ENCODE measurements around the gene HIVEP3.
A peak's percentile ranks its signal among the peaks of the same experiment; 100 is the strongest.

The HIVEP3 gene

DNA sequence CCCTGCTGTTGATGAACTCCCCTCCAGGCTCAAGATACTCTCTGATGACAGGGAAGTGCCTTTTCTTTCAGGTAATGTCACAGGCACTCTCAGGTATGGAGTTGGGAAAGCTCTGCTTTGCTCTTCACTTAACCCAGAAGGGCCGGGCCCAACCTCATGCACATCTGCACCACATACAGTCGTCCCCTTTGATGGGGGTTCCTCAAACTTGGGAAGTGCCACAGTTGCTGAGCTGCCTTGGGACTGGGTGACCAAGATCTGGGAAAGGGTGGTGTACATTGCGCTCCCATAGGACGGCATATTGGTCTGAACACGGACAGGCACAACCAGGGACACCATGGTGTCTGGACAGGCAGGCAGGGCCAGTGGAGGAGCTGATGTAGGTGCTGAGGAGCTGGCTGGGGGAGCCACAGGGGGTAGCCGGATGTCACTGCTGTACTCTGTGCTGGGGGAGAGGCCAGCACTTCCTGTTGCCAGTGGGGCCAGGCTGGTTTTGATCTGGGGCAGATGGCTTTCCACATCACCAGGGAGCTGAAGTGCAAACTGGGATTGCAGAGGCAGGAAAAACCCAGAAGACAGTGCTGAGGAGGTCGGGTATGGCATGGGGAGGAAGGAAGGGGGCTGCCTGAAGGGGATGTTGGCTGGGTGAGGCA lies 338.1 kb downstream of the HIVEP3 start:
- TF ChIP-seq GATA1 (IDR thresholded peaks at IDR 0.05; ENCODE audit: low read depth, low read length) (no peak), POLR2A (IDR thresholded peaks at IDR 0.05; ENCODE audit: low read length) (no peak)
- no peak for DNase-seq

DNA sequence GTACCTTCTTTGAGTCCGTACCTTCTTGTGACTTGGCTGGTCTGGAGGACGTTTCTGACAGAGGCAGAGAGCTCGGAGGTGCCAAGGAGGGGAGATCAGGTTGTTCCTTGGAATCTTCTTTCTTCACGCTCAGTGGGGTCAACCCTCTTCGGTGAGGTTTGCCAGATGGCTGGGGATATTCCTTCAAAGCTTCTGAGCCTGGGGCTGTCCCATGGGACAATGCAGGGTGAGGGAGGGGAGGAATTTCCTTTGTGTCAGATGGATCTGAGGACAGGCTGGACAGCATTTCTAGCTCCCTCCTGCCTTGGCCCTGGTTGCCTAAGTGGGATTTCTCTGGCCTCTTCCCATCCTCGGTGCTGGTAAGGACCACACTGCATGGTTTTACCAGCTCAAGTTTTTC lies 338.7 kb downstream of the HIVEP3 start:
- DNase-seq: no peak
- no peak for TF ChIP-seq GATA1 (IDR thresholded peaks at IDR 0.05; ENCODE audit: low read depth, low read length)
- TF ChIP-seq POLR2A (IDR thresholded peaks at IDR 0.05; ENCODE audit: low read length): no peak

DNA sequence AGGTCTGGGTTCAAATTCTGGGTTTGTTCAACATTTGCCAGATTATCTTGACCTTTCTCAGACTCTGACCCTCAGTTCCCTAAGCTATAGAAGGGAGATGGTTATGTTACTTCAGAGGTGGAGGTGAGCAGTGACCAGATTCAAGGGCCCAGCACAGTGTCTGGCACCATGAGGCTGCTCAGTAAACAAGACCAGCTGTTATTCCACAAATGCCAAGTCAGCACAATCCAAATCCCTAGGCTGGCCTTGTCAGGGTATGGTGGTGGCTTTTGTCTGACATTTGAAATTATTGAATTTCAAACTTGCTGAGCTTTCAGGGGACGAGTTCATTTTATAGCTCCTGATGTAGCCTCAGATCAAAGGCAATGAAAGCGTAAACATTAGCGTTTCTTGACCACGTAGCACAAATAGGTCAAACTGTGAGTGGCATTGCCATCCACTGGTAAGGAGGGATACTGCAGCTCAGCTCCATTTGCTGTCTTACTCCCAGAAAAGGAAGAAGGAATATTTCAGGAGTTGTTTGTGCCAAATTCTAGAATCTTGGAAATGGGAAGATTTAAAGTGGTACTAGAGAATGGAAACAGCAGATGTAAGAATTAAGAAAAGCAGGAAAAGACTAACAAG lies 339.9 kb downstream of the HIVEP3 start:
- DNase-seq: peak in 1 of 2 experiments; percentile 4
- TF ChIP-seq GATA1 (IDR thresholded peaks at IDR 0.05; ENCODE audit: low read depth, low read length) (no peak), POLR2A (IDR thresholded peaks at IDR 0.05; ENCODE audit: low read length) (no peak)

DNA sequence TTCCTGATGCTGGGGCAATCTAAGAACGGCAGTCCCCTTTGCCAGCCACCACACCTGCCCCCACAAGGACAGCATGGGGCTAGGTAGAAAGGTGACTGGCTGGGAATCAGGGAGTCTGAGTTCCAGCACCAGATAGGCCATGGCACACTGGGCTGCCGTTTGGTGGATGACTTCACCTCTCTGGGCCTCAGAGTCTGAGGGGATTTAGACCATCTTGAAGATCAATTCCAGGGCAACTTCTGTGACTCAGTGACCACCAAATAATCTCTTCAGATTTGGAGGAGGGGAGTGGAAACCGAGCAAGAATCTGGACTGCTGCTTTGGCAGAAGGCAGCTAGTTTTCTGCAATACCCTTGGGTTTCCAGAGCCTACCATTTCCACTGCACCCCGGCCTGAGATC lies 342.1 kb downstream of the HIVEP3 start:
- TF ChIP-seq POLR2A (IDR thresholded peaks at IDR 0.05; ENCODE audit: low read length) (no peak), GATA1 (IDR thresholded peaks at IDR 0.05; ENCODE audit: low read depth, low read length) (no peak)
- DNase-seq: no peak

DNA sequence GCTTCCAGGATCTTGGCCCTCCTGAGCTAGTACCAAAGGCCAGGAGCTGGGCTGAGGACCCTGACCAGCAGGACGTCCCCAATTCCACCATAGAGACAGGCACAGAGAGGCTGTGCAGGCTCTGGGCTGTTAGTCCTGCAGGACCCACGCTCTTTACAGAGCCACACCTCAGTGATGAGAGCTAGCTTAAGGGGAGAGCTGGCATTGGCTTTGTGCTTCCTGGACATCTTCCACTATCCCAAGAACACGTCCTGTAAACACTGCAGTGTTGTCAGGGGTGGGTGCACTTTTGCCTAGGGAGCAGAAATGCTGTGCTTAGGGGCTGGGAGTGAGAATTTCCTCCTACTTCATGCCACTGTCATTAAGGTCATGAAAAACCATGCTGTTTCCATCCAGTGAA lies 342.5 kb downstream of the HIVEP3 start:
- DNase-seq: no peak
- no peak for TF ChIP-seq GATA1 (IDR thresholded peaks at IDR 0.05; ENCODE audit: low read depth, low read length)
- no peak for TF ChIP-seq POLR2A (IDR thresholded peaks at IDR 0.05; ENCODE audit: low read length)

DNA sequence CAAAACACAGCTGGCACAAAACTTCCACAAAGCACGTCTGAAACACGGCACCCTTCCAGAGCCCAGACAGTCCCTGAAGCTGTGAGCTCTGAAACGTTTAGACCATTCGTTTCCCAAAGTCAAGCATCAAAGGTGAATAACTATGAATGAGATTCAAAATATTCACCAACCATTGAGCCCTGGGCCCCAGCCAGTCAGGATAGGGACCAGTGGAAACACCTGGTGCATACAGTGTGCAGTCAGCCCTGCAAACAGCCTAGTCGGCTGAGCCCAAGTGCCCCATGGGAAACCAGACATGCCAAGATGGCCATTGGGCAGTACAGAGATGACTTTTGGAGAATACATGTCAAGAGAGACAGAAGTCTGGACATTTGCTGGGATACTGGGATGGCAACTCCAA lies 343.9 kb downstream of the HIVEP3 start:
- TF ChIP-seq POLR2A (IDR thresholded peaks at IDR 0.05; ENCODE audit: low read length): no peak
- TF ChIP-seq GATA1 (IDR thresholded peaks at IDR 0.05; ENCODE audit: low read depth, low read length): no peak
- DNase-seq: no peak

DNA sequence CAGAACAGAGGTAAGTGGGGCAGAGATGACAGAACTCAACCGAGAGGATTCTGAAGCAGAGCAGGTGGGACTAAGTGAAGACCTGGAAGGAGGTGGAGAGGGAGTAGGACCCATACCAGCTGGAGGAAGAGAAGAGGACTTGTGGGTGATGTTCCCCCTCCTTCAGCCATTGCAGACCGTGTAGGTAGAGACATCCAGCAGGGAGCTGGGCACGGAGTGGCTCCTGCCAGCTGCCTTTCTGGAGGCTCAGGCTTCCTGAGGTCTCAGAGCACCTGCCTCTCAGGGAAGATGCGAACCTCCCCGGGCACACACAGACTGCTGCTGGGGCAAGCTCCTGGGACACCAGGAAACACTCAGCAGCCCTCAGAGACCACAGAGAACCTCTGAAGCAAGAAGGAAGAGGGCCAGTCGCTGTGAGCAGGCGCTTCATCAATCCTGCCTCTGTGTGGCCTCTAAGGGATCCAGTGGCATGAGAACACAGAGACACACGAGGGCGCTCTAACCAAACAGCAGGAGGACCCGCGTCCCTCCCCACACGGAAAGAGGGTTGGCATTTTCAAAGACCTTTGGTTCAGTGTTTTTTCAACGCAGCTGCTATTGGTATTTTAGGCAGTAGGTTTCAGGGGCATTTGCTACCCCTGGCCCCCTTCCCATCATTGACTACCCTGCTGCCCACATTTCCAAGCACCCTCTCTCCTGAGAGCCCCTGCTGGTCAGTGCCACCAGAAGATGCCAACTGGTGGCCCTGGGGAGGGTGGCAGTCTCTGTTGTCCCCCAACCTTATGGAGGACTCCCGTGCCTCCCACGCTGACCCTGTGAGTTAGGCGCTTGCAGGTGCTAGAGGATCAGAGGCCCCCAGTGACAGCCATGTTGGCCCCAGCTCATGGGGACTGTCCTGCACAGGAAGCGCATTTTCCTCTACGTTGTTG lies 344.7 kb downstream of the HIVEP3 start:
- TF ChIP-seq POLR2A (IDR thresholded peaks at IDR 0.05; ENCODE audit: low read length): no peak
- TF ChIP-seq GATA1 (IDR thresholded peaks at IDR 0.05; ENCODE audit: low read depth, low read length): no peak
- peak; percentile 44 to 71 for DNase-seq

DNA sequence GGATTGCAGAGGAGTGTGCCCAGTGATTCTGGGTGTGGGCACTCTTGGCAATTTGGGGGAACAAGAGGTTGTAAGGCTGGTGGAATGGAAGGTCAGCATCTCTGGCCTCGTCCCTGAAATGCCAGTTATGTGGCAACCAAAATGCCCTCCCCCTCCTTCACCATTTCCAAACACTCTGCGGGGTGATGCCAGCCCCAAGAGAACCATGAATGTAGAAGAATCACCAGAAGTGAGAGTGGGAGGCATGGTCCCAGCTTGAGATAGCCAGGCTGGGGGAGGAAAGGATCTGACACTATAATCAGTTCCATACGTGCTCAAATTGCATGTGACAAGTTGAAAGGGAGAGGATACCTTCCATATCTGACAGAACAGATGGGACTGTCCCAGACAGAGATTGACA lies 345.5 kb downstream of the HIVEP3 start:
- no peak for DNase-seq
- TF ChIP-seq GATA1 (IDR thresholded peaks at IDR 0.05; ENCODE audit: low read depth, low read length) (no peak), POLR2A (IDR thresholded peaks at IDR 0.05; ENCODE audit: low read length) (no peak)

DNA sequence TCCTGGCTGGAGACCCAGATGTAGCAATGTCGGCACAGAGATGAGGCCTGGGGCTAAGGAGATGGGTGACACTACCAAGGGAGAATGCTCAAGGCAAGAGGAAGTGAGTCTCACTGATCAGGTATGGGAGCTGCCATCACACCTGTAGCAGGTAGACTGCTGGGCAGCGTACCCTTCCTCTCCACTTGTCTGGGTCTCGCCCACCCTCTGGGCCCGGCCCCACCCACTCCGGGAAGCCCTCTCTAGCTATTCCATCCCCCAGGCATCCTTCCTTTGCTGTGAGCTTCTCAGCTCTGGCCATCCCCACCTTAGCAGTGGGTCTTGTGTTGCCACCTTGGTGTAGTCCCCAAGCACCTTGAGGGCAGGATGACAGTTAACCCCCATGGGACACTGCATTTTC lies 346.5 kb downstream of the HIVEP3 start:
- DNase-seq: no peak
- no peak for TF ChIP-seq GATA1 (IDR thresholded peaks at IDR 0.05; ENCODE audit: low read depth, low read length)
- no peak for TF ChIP-seq POLR2A (IDR thresholded peaks at IDR 0.05; ENCODE audit: low read length)

DNA sequence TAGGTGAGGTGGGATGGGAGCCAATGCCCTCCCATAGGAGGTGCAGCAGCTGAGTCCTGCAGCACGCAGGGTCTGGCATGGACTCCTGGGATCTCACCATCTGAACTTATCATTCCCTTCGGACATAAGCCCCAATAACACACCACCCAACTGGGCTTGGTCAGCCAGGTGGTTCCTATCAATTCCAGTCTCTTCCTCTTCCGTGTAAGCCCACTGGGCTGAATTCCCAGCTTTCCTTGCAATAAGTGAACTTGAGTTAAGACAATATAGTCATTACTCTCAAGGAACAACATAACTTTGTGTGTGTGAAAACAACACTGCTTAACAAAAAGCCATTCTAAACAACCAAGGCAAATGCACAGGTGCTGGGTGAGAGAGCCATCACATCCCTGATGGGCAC lies 347.7 kb downstream of the HIVEP3 start:
- TF ChIP-seq POLR2A (IDR thresholded peaks at IDR 0.05; ENCODE audit: low read length) (no peak), GATA1 (IDR thresholded peaks at IDR 0.05; ENCODE audit: low read depth, low read length) (no peak)
- DNase-seq: no peak

DNA sequence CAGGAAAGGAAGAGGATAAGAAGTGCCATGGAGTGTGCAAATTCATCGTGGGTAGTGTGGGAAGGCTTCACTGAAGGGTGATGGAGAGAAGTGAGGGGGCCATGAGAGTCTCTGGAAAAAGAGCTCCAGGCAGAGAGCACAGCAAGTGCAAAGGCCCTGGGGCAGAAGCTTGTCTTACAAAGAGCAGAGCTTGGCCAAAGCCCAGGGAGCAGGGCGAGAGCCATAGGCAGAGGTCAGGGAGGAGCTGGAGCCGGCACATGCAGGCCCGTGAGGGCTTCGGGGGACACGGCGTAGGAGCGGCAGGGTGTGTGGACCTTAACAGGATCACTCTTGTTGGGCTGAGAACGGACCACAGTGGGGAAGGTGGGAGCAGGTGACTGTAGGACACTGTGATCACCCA lies 350.5 kb downstream of the HIVEP3 start:
- no peak for DNase-seq
- TF ChIP-seq POLR2A (IDR thresholded peaks at IDR 0.05; ENCODE audit: low read length): no peak
- no peak for TF ChIP-seq GATA1 (IDR thresholded peaks at IDR 0.05; ENCODE audit: low read depth, low read length)

DNA sequence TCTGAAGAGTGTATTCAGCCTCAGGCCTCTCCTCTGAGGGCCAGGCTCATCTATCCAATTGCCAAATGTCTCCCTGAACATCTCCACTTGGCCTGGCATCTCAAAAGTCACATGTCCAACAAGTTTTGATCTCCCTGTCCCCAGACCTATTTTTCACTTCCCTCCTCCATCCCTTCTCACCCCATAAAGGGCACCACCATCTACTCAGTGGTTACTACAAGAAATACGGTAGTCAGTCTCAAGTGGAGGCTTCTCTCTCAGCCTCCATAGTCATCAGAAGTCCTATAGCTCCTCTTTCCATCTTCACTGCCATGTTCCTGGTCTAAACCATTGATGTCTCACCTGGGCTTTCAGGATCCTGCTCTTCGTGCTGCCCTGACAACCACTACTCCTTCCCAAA lies 351.8 kb downstream of the HIVEP3 start:
- DNase-seq: no peak

DNA sequence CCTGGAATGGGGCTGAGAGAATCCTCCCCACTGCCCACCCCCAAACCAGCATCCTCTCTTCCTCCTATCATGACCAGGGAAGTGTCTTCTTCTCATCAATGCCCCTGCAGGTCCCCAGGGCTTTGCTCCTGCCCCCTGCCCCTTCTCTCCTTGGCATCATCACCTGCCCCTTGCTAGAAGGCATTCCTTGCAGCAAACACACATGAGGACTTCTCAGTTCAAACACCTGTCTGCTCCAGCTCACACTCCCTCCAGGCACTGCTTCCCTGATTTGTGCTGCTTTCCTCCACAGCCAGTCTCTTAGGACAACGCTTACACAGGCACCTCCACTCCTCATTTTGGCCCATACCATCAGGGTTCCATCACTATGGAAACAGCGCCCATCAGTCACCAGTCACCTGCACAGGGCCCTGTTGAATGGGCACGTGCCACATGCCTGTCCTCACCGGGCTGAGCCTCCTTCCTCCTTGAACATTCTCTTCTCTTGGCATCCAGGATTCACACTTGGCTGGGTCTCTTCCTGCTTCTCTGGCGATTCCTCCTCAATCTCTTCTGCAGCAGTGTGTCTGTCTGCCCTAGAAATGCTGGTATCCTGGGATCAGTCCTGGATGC lies 352.3 kb downstream of the HIVEP3 start:
- no peak for DNase-seq
- no peak for TF ChIP-seq POLR2A (IDR thresholded peaks at IDR 0.05; ENCODE audit: low read length)

More for the DNA sequence above, 351.8 kb downstream of the HIVEP3 start:
- TF ChIP-seq POLR2A (IDR thresholded peaks at IDR 0.05; ENCODE audit: low read length) (no peak), GATA1 (IDR thresholded peaks at IDR 0.05; ENCODE audit: low read depth, low read length) (no peak)

Measured in erythroblast (primary cell).